Naive thymus-derived CD4-positive, alpha-beta T cell (primary cell): ENCODE measurements around the gene ESRRA. TPM values are rescaled to one million over a fixed set of nuclear protein-coding genes. Genes with fewer than 3 reads are reported as not detected.

Source experiments
- ATAC-seq: fragments of 150-1000 bp; cut with Tn5 transposase; 2 replicates; pipeline ENCODE4 v1.10.0; 2021; ENCODE audit warnings: mild to moderate bottlenecking, moderate library complexity
- CTCF ChIA-PET: fragments of 350-600 bp; sonication (Branson Sonifier 250); formaldehyde crosslinking; loops from one replicate; lab custom pipeline; 2021; ENCODE audit warnings: antibody characterized with exemption; lab: Charles Lee
- POLR2A ChIA-PET: fragments of 350-600 bp; sonication (Branson Sonifier 250); formaldehyde crosslinking; loops from one replicate; lab custom pipeline; 2021; ENCODE audit warnings: antibody characterized with exemption, inconsistent platforms; lab: Charles Lee
- DNase-seq, 9 donors: peaks; one replicate each; pipeline versions ENCODE4 v3.0.0 to v3.0.0-alpha.2; 2020 to 2022; ENCODE audit warnings: mixed read lengths in 1 of 9
- H3K27ac ChIP-seq: one replicate; pipeline ENCODE4 v1.7.0; 2013; ENCODE audit warnings: mild to moderate bottlenecking, low read depth, low read length, moderate library complexity
- H3K27me3 ChIP-seq, 2 donors: one replicate each; pipeline ENCODE4 v1.7.0; 2013; ENCODE audit warnings: low read length in 2 of 2, mild to moderate bottlenecking in 2 of 2, moderate library complexity in 2 of 2; ENCODE audit not compliant: control insufficient read depth in 2 of 2, insufficient read depth in 2 of 2
- H3K36me3 ChIP-seq, 3 experiments: 1 replicate in 2 of 3; 2 replicates in 1 of 3; pipeline ENCODE4 v1.7.0; 2013; ENCODE audit warnings: low read length in 3 of 3, mild to moderate bottlenecking in 3 of 3, moderate library complexity in 1 of 3; ENCODE audit not compliant: insufficient read depth in 3 of 3, control insufficient read depth in 2 of 3
- H3K4me1 ChIP-seq, 2 donors: one replicate each; pipeline ENCODE4 v1.7.0; 2013; ENCODE audit warnings: low read length in 2 of 2, mild to moderate bottlenecking in 2 of 2, moderate library complexity in 1 of 2; ENCODE audit not compliant: control insufficient read depth in 2 of 2, insufficient read depth in 2 of 2
- H3K4me3 ChIP-seq: 2 replicates; pipeline ENCODE4 v1.7.0; 2013; ENCODE audit warnings: mild to moderate bottlenecking, low read length
- H3K9me3 ChIP-seq, 3 experiments: 1 replicate in 2 of 3; 2 replicates in 1 of 3; pipeline ENCODE4 v1.7.0; 2013; ENCODE audit warnings: low read length in 3 of 3; ENCODE audit not compliant: control insufficient read depth in 2 of 3
- H3K27ac Mint-ChIP-seq, 9 donors: one replicate each; pipeline ENCODE4 v1.8.0; 2020 to 2022; ENCODE audit warnings: mixed read lengths in 9 of 9, mild to moderate bottlenecking in 8 of 9, moderate library complexity in 5 of 9, inconsistent platforms in 2 of 9
- H3K27me3 Mint-ChIP-seq, 5 donors: one replicate each; pipeline ENCODE4 v1.8.0; 2021 to 2022; ENCODE audit warnings: mixed read lengths in 5 of 5, mild to moderate bottlenecking in 1 of 5
- H3K36me3 Mint-ChIP-seq, 5 donors: one replicate each; pipeline ENCODE4 v1.8.0; 2020 to 2022; ENCODE audit warnings: mixed read lengths in 5 of 5, mild to moderate bottlenecking in 3 of 5, inconsistent platforms in 1 of 5
- H3K4me1 Mint-ChIP-seq, 7 donors: one replicate each; pipeline ENCODE4 v1.8.0; 2020 to 2022; ENCODE audit warnings: mixed read lengths in 7 of 7, mild to moderate bottlenecking in 3 of 7, inconsistent platforms in 1 of 7
- H3K4me3 Mint-ChIP-seq, 10 donors: one replicate each; pipeline ENCODE4 v1.8.0; 2020 to 2022; ENCODE audit warnings: mild to moderate bottlenecking in 10 of 10, mixed read lengths in 10 of 10, moderate library complexity in 6 of 10, inconsistent platforms in 2 of 10
- H3K9me3 Mint-ChIP-seq, 11 donors: one replicate each; pipeline ENCODE4 v1.8.0; 2020 to 2022; ENCODE audit warnings: mixed read lengths in 11 of 11, mild to moderate bottlenecking in 4 of 11, inconsistent platforms in 1 of 11, moderate library complexity in 1 of 11
- intact Hi-C, 2 donors: fragments of 100-400 bp; cut with micrococcal nuclease; formaldehyde crosslinking; loops; one replicate each; pipeline ENCODE4 v1.15.1; 2023
- polyA plus RNA-seq, 2 donors: library from polyadenylated mRNA; unstranded; fragments of 300-500 nt; fragmentation: Illumina TruSeq; gene quantifications; one replicate each; pipeline ENCODE4 v1.2.3, GENCODE V29; 2021
- total RNA-seq, 6 experiments: library from RNA in 5 of 6; stranded (reverse) in 5 of 6; gene quantifications; 1 replicate in 5 of 6; 2 replicates in 1 of 6; pipeline ENCODE4 v1.2.3 and lab custom pipeline; 2021 to 2026

The ESRRA gene
- total and polyA plus RNA-seq, 7 experiments from 2014 or later: 5.3 to 42.0 (median 26.8) TPM

- H3K27me3 Mint-ChIP-seq: peaks cover 47 to 72% (median 49%) of the 10 kb centered on the region in 5 donors
Observed at GRCh38 chr11:64299847-64300648, 5.3 kb upstream of the ESRRA start, which contains the start of gene CATSPERZ. Gene CATSPERZ (plus strand): TSS chr11:64300358. CDS start chr11:64300411, 53 bp downstream.

DNA sequence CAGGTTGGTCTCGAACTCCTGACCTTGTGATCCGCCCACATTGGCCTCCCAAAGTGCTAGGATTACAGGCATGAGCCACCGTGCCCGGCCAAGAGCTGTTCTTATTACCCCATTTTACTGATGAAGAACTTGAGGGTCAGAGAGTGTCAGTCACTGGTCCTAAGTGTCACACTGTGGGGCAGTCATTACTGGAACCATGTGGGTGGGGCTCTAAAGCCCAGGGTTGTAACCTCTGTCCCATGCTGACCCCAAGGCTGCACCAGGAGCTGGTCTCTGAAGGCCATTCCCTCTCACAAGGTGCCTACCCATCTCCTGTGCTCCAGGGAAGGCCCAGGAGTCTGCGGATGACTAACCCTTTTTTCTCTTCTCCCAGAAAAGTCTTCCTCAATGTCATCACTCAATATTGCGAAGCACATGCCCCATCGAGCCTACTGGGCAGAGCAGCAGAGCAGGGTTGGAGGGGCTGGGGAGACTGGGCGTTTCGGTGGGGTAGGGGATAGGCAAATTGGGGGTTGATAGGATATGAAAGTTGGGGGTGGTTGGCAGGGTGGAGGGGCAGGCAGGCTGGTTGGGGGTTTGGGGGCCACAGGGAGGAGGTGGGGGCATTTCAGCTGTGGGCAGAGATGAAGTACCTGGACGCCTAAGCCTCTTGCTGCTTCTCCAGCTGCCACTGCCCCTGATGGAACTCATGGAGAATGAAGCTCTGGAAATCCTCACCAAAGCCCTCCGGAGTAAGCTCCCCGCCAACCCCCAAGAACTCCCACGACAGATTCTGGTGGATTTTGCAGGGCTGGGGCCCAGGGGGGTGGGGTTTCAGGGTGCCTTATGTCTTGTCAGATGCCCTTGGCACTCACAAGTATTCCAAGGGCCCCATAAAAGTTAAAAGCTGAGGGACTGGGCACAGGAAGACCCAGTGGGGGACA, 2.0 kb upstream of the ESRRA start:
- ChIA-PET POLR2A (interaction anchor here (0.6 to 6.3 kb wide), 14 partner anchors 14 to 465 kb away, joined by 3 to 102 read pairs (median 6); partner anchors contain the start of genes BAD, FERMT3, GPR137 and PPP1R14B), CTCF (interaction anchor here (0.6 to 5.8 kb wide), 13 partner anchors 14 to 302 kb away, joined by 3 to 165 read pairs (median 5); partner anchors contain the start of genes BAD, FERMT3, FKBP2 and PLCB3)
- Histone ChIP-seq H3K36me3 (no peaks in the 10 kb centered on the region), H3K9me3 (no peaks in the 10 kb centered on the region), H3K27ac (no peak overlapping the region), H3K4me1 (peaks cover 32 to 34% of the 10 kb centered on the region in 2 donors), H3K4me3 (no peak overlapping the region), H3K27me3 (peaks cover 2 to 15% of the 10 kb centered on the region in 2 donors)
- Mint-ChIP-seq H3K4me3 (peak overlapping the region in 8 of 10 donors; percentile 32 to 98 (median 92)), H3K27ac (peak overlapping the region in 2 of 9 donors; percentile 13 to 81), H3K9me3 (peaks cover 0 to 2% (median 0%) of the 10 kb centered on the region in 11 donors), H3K4me1 (peaks cover 26 to 48% (median 34%) of the 10 kb centered on the region in 7 donors), H3K27me3 (peaks cover 16 to 39% (median 23%) of the 10 kb centered on the region in 5 donors), H3K36me3 (peaks cover 0 to 8% (median 0%) of the 10 kb centered on the region in 5 donors)
- intact Hi-C loops: loop anchor here (1.0 to 5.0 kb wide), 4 partner anchors 73 to 466 kb away; partner anchors contain the start of genes DNAJC4 (in 1 of the 2) and MARK2 (in 1 of the 2)
- DNase-seq (no peak), ATAC-seq (no peak)

More at GRCh38 chr11:64299847-64300648, 5.3 kb upstream of the ESRRA start, which contains the start of gene CATSPERZ:
- Mint-ChIP-seq H3K9me3 (peaks cover 0 to 2% (median 0%) of the 10 kb centered on the region in 11 donors), H3K27ac (peak within 1 kb of the TSS in 5 of 9 donors; percentile 13 to 74 (median 59)), H3K36me3 (no peaks in the 10 kb centered on the region), H3K4me1 (peaks cover 20 to 43% (median 28%) of the 10 kb centered on the region in 7 donors), H3K4me3 (peak within 1 kb of the TSS; percentile 65 to 85 (median 80))
- Histone ChIP-seq H3K9me3 (no peaks in the 10 kb centered on the region), H3K27ac (no peak within 1 kb of the TSS), H3K36me3 (no peaks in the 10 kb centered on the region), H3K4me3 (peak within 1 kb of the TSS; percentile 52), H3K4me1 (peaks cover 24 to 27% of the 10 kb centered on the region in 2 donors), H3K27me3 (peaks cover 3 to 28% of the 10 kb centered on the region in 2 donors)
- CTCF ChIA-PET: interaction anchor here (0.5 to 5.8 kb wide), 16 partner anchors 10 to 628 kb away, joined by 3 to 165 read pairs (median 4); partner anchors contain the start of genes BAD, FERMT3, PLCB3 and PRDX5
- no peak for ATAC-seq
- peak in 3 of 9 donors; percentile 26 to 38 (median 31) for DNase-seq
- POLR2A ChIA-PET: interaction anchor here (0.8 to 6.3 kb wide), 10 partner anchors 12 to 134 kb away, joined by 3 to 102 read pairs (median 4); partner anchors contain the start of genes BAD, FERMT3, FKBP2 and GPR137
- intact Hi-C loops: loop anchor here (5.0 kb wide), 2 partner anchors 298 to 463 kb away; partner anchors contain the start of gene MARK2 (in 1 of the 2)

DNA sequence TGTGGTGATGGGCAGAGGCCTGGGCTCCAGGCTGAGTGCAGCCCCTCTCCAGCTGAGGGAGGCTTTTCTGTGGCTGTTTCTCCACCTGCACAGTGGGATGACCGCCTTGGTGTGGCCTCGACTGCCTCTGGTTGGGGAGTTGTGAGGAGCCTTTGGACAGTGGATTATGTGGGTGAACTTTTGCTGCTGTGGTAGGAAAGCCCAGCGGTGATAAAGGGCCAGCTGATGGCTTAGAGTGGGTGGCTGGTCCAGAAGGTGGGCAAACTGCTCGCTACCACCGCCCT, 1.4 kb upstream of the ESRRA start:
- POLR2A ChIA-PET: interaction anchor here (0.5 to 6.3 kb wide), 18 partner anchors 13 to 466 kb away, joined by 3 to 102 read pairs (median 4); partner anchors contain the start of genes BAD, FERMT3, GPR137 and PPP1R14B
- Mint-ChIP-seq H3K9me3 (peaks cover 0 to 2% (median 0%) of the 10 kb centered on the region in 11 donors), H3K4me3 (peak overlapping the region; percentile 53 to 98 (median 94)), H3K4me1 (peaks cover 26 to 46% (median 34%) of the 10 kb centered on the region in 7 donors), H3K36me3 (peaks cover 0 to 8% (median 0%) of the 10 kb centered on the region in 5 donors), H3K27me3 (peaks cover 13 to 33% (median 17%) of the 10 kb centered on the region in 5 donors), H3K27ac (peak overlapping the region; percentile 81 to 98 (median 95))
- intact Hi-C loops: loop anchor here (1.0 to 5.0 kb wide), 4 partner anchors 74 to 467 kb away; partner anchors contain the start of genes DNAJC4 (in 1 of the 2) and MARK2 (in 1 of the 2)
- CTCF ChIA-PET: interaction anchor here (1.0 to 5.8 kb wide), 10 partner anchors 14 to 303 kb away, joined by 3 to 165 read pairs (median 6); partner anchors contain the start of genes BAD, FERMT3, FKBP2 and PLCB3
- H3K4me1 ChIP-seq: peaks cover 32 to 33% of the 10 kb centered on the region in 2 donors
- H3K36me3 ChIP-seq: no peaks in the 10 kb centered on the region
- no peak for ATAC-seq
- DNase-seq: no peak
- peak overlapping the region; percentile 97 for H3K4me3 ChIP-seq
- no peaks in the 10 kb centered on the region for H3K9me3 ChIP-seq
- H3K27me3 ChIP-seq: peaks cover 0 to 13% of the 10 kb centered on the region in 2 donors
- peak overlapping the region; percentile 91 for H3K27ac ChIP-seq

- Mint-ChIP-seq H3K36me3 (peaks cover 0 to 8% (median 0%) of the 10 kb centered on the region in 5 donors), H3K9me3 (peaks cover 0 to 2% (median 0%) of the 10 kb centered on the region in 11 donors), H3K27ac (peak overlapping the region; percentile 81 to 98 (median 95)), H3K27me3 (peaks cover 13 to 29% (median 16%) of the 10 kb centered on the region in 5 donors), H3K4me3 (peak overlapping the region; percentile 89 to 98 (median 94)), H3K4me1 (peaks cover 25 to 43% (median 34%) of the 10 kb centered on the region in 7 donors)
- peak; percentile 79 to 95 (median 90) for DNase-seq
- POLR2A ChIA-PET: interaction anchor here (0.5 to 6.3 kb wide), 22 partner anchors 13 to 466 kb away, joined by 3 to 102 read pairs (median 4); partner anchors contain the start of genes BAD, FERMT3, FKBP2 and GPR137
- no peaks in the 10 kb centered on the region for H3K36me3 ChIP-seq
- peak overlapping the region; percentile 91 for H3K27ac ChIP-seq
- ATAC-seq: peak; percentile 40
- no peaks in the 10 kb centered on the region for H3K9me3 ChIP-seq
- peaks cover 28 to 32% of the 10 kb centered on the region in 2 donors for H3K4me1 ChIP-seq
- intact Hi-C loops: loop anchor here (1.0 to 5.0 kb wide), 16 partner anchors 13 to 958 kb away; partner anchors contain the start of genes CCDC88B (in 2 of the 2), DNAJC4 (in 2 of the 2), FKBP2 (in 2 of the 2) and GPR137 (in 2 of the 2)
- H3K4me3 ChIP-seq: peak overlapping the region; percentile 97
- peaks cover 0 to 13% of the 10 kb centered on the region in 2 donors for H3K27me3 ChIP-seq
- CTCF ChIA-PET: interaction anchor here (0.6 to 5.8 kb wide), 18 partner anchors 13 to 303 kb away, joined by 3 to 165 read pairs (median 5); partner anchors contain the start of genes BAD, DNAJC4, FERMT3 and FKBP2
Observed at GRCh38 chr11:64304316-64305072, 830 bp upstream of the ESRRA start.
